22Rv1 (cell line): ENCODE measurements around the gene TGM6.

Source experiments
- H3K27ac ChIP-seq: fragments of 450-650 bp; 2 replicates; pipeline ENCODE4 v1.5.1; 2017
- ZFX ChIP-seq: fragments of 450-650 bp; IDR thresholded peaks from 2 replicates; pipeline ENCODE4 v1.6.1; 2017; ENCODE audit warnings: antibody characterized with exemption, borderline replicate concordance
- TF ChIP-seq, protein P1 (sequence below): fragments of 450-650 bp; IDR thresholded peaks from 2 replicates; pipeline ENCODE4 v1.5.1; 2017; ENCODE audit warnings: mild to moderate bottlenecking

The TGM6 gene

GRCh38 chr20:2374346-2375125, 6.2 kb upstream of the TGM6 start:
- TF ChIP-seq, protein P1, sequence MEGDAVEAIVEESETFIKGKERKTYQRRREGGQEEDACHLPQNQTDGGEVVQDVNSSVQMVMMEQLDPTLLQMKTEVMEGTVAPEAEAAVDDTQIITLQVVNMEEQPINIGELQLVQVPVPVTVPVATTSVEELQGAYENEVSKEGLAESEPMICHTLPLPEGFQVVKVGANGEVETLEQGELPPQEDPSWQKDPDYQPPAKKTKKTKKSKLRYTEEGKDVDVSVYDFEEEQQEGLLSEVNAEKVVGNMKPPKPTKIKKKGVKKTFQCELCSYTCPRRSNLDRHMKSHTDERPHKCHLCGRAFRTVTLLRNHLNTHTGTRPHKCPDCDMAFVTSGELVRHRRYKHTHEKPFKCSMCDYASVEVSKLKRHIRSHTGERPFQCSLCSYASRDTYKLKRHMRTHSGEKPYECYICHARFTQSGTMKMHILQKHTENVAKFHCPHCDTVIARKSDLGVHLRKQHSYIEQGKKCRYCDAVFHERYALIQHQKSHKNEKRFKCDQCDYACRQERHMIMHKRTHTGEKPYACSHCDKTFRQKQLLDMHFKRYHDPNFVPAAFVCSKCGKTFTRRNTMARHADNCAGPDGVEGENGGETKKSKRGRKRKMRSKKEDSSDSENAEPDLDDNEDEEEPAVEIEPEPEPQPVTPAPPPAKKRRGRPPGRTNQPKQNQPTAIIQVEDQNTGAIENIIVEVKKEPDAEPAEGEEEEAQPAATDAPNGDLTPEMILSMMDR: no peak
- TF ChIP-seq ZFX: no peak

DNA sequence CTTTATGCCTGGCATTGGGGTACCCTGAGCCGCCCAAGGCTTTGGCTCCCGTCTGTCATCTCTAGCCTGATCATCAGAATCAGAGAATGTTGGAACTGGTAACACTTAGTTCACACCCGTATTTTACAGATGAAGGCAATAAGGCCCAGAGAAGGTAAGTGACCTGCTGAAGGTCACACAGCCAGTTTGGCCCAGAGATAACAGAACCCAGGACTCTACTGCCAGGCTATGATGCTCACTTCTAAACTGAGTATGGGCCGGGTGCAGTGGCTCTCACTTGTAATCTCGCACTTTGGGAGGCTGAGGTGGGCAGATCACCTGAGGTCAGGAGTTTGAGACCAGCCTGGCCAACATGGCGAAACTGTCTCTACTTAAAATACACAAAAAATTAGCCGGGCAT, 1.8 kb upstream of the TGM6 start:
- no peak overlapping the region for H3K27ac ChIP-seq
- TF ChIP-seq ZFX: no peak
- TF ChIP-seq, protein P1: no peak

More at GRCh38 chr20:2374346-2375125, 6.2 kb upstream of the TGM6 start:
- H3K27ac ChIP-seq: no peak overlapping the region

DNA sequence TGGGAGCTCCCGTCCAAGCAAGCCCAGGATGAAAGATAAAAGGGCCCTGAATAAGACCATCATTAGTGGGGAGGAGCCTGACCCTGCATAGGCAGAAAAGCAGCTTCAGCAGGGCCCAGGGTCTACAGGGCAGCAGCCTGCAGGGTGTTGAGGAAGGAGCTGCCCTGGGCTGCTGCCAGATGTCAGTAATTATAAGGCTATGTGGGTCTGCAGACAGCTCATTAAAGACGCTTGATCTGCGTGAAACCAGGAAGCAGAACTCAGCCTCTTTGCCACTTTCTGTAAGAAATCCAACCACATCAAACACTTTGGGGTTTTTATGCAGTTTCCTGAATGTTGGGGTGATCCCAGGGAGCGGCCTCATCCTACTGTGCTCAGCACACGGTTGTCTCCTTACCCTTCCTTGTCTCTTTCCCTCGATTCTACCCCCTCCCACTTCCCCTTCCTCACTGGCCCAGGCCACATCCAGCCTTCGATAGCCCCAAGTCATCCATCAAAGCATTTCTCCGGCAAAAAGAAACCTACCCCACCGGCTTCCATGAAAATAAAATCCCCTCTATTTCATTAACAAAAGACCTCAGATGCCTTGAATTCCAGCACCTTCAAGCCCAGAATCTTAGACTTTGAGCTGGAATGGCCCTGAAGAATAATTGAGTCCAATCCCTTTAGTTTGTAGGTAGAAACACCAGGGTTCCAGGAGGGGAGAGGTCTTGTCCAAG, 1.0 kb upstream of the TGM6 start:
- H3K27ac ChIP-seq: no peak overlapping the region
- TF ChIP-seq, protein P1: no peak
- no peak for TF ChIP-seq ZFX

DNA sequence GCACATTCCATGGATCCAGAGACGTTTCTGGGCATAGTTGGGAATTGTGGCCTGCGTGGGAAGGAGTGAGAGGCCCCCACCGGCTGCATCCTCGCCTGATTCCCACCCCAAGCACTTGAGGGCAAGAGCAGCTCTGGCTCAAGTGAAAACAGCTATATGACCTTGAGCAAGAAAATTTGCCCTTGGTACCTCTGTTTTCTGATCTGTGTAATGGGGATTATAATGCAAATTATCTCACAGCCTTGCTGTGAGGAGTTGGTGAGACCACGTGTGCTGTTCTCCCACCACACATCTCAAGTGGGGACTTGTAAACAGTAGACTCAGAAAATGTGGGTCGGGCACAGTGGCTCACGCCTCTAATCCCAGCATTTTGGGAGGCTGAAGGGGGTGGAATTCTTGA, 602 bp downstream of the TGM6 start:
- H3K27ac ChIP-seq: no peak overlapping the region
- TF ChIP-seq, protein P1: no peak
- no peak for TF ChIP-seq ZFX

- no peak overlapping the region for H3K27ac ChIP-seq
- TF ChIP-seq ZFX: no peak
Measured at GRCh38 chr20:2382833-2383232, 2.1 kb downstream of the TGM6 start.

- no peak overlapping the region for H3K27ac ChIP-seq
- no peak for TF ChIP-seq ZFX
- TF ChIP-seq, protein P1: no peak
Measured at GRCh38 chr20:2385026-2385425, 4.3 kb downstream of the TGM6 start.

- no peak overlapping the region for H3K27ac ChIP-seq
- no peak for TF ChIP-seq ZFX
- TF ChIP-seq, protein P1: no peak
Measured at GRCh38 chr20:2385496-2385895, 4.8 kb downstream of the TGM6 start.
